ENCODE measurements around the gene ERC2.

The ERC2 gene

DNA sequence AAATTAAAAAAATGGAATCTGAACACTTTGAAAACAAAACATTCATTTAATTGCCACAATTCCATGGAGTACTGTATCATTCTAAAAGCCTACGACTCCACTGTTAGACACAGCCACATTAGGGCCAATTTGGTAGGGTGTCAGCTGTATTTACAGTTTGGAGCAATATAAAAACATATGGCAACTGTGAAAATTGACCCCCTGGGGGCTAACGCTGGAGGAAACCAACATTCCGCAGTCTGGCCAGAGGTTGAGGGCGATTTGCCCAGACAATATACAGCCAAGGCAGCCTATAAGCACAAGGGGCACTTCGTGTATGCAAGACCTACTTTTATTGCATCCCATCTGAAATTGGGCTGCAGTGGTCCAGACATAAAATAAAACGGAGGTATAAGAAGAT, 504.7 kb downstream of the ERC2 start:
- no peak for DNase-seq

DNA sequence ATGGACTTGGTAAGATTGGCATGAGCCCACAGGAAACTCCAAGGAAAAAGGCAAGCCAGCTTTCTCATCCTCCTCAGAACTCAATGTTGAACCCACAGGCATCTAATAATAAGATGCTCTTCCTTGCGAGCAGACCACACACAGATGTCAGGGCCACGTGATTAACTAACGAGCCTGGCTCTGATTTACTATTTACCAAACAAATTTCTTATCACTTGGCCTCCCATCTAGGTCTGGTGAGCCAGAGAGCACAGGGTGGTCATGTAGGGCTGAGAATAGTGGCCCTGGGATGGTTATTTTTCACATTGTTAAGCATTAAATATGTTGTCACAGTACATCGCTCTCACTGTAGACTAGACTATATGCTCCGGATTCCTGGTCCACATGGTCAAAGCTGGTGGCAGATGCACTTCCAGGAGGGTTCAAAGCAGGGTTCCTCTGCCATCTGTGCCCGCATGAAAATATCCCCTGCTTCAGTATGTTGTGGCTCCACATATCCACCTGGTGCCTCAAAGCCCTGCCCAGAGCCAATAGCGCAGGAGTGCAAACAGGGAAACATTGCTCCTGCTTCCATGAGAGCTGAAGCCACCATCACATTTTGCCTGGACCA, 508.7 kb downstream of the ERC2 start:
- DNase-seq: no peak

DNA sequence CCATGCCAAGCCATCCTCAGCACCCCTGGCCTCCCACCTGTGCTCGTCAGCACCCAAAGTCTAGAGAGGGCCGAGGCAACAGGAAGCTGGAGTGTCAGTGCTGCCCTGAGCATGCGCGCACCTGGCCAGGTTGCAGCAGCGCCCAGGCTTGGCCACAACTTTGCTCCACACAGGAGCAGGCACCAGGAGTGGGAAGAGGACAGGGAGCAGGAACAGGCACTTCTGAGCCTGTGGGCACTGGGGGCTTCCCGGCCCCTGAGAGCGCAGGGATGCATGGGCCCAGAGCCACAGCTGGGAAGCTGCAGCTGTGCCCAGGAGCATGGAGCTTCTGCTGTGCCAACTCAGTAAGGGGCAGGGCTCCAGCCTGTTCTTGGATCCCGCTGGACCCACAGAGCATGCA, 509.7 kb downstream of the ERC2 start:
- DNase-seq: no peak

DNA sequence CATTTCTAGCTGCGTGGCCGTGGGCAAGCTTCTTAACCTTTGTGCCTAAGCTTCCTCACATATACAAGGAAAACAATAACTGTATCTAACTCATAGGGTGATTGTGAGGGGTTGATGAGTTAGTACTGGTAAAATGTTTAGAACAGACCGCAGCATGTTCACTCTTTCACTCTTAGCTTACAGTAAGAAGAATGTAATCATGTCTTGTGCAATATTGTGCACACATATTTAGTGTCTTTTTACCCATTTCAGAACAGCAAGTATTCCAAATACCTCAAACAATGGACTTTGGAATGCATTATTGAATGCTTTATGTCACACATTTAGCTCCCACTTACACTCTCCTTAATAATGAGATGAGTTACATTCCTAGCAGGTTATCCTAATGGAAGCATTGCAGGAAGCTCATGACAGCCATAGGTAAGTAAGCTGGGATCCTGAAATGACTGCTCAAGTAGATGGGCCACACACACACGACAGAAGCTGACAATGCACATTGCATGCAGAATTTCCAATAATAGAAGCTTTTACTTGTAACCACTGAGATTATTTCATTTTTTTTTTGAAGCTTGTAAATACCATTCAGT, 512.3 kb downstream of the ERC2 start:
- no peak for DNase-seq

DNA sequence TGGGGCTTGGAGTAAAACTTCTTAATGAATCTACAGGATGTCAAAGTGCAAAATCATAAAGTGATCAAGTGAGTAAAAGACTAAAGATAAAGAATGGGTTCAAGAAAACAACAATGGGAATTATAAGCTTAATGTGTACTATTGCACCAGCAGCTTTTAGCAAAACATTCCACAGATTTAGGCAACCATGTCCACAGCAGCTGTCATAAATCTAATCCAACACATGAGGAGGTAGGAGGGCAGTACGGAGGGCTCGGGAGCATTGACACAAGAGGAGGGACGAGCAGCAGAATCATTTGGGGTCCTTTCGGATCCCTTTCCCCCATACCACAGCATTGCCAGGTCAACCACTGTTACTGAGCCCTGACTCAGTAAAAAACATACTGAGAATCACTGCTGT, 516.9 kb downstream of the ERC2 start:
- DNase-seq: no peak

DNA sequence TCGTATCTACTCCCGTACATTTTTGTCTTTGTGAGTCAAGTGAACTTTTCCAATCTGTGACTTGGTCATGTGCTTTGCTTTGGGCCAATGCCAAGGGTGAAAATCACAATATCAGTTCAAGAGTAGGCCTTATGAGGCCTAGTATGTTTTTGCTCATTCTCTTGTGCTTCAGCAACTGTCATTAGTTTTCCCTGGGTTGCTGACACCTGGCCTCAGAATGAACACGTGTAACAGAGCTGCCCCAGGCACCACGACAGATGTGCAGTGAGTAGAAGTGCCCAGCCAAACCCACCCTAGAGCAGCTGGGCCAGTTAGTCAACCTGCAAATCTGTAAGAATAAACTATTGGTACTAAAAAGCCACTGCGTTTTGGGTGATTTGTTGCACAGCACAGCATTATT, 520.9 kb downstream of the ERC2 start:
- DNase-seq: no peak

DNA sequence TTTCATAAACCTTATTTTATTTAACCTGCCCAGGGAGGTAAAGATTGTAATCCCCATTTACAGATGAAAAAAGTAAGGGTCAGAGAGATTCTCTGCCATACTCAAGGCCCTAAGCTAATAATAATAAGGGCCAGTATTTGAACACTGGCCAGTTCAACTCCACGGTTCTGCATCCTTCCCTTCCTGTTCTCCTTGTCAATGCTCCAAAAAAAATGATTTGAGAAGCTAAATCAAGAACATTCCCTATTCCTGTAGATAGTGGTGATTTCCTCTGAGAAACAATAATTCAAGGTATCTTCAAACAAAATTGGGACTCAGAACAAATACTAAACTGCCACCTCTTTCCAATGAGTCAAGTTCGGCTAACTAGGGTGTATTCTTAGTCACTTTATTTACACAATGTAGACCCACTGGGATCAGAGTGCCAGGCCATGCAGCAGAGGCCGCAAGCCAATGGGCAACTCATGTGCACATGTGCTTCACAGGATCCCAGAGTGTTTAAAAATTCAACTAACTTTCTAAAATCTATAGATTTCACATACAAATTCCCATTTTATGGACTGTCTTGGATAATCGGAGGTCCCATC, 521.6 kb downstream of the ERC2 start:
- DNase-seq: no peak

DNA sequence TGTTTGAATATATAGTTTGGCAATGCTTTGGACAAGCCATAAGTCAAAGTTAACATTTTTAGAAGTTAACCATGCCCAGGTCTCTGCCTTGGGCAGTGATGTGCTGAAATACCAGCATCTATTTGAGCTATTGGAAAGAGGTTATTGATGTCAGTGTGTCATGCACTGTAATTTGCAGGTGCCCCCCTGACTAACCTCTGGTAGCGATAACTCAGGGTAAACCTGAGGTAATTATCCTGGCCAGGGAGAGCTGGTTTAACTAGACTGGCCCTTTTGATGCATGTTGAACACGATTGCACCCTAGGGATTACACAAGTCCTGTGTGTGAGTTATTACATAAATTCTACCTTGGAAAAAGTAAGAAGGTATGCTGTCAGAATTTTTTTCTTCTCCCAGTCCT, 525.4 kb downstream of the ERC2 start:
- no peak for DNase-seq

DNA sequence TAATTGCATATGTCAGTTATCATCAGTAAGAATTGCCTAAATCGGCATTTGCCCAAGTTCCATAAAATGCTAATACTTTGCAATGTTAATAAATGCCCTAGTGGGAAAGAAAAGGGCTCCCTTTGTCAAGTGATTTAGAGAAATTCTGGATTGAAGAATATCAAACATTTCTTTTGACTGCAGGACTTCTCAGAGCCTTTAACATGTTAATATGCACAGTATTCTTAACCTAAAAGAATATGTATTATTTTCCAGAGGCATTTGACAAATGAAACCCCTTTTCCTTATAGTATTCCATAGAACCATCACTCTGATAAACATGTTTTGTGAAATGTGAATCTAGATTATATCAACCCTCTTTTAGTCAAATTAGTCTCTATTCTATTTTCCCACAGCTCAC, 529.0 kb downstream of the ERC2 start:
- DNase-seq: no peak

DNA sequence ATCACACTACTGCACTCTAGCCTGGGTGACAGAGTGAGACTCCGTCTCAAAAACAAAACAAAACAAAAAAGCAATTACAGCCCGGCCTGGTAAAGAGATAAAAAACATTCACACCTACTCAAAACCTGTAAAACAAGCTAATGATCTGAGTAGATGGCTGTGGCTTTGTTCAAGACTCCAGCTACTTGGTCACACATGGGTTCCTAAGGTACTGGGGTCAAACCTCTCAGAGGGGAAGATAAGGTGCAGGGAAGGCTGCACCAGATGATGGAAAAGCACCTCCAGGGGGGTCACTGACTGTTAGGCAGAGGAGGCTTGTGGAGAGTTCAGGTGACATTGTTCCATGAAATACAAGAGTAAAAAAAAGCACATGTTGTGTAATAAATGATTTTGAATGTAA, 531.0 kb downstream of the ERC2 start:
- DNase-seq: no peak

DNA sequence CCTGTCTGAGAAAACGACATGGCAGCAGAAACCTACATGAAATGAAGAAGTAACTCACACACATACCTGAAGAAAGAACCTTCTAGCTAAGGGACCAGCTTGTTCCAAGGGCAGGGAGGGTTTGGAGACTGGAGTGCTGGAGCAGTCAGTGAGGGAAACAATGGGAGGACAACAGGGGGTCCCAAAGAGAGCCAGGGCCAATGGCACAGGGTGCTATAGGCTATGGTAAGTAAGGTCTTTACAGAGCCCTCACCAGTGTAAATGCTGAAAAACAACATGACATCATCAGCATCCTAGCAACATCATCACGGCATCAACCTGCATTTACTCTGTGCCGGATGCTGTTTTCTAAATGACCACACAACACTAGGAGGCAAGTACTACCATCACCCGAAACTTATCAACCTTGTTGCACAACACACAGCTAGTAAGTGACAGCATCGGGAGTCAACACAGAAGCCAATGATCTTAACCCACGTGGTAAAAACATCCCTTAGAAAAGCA, 531.7 kb downstream of the ERC2 start:
- no peak for DNase-seq

DNA sequence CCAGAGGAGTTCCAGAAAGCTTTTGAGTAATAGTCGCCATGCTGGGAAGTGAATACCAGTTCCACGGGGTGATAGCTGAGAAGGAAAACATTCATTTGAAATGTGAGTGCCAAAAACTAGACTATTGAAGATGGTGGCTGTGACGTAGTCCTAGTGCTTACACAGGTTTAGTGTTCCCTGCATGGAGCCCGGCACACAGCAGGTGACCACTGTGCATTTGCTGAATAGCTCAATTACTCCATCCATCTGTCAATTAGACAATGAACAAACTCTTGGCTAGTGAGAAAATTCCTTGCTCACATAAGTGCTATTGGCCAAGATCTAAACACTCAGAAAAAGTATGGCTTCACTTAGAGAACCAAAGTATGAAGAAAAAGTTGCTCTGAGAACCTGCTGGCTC, 533.0 kb downstream of the ERC2 start:
- DNase-seq: no peak

DNA sequence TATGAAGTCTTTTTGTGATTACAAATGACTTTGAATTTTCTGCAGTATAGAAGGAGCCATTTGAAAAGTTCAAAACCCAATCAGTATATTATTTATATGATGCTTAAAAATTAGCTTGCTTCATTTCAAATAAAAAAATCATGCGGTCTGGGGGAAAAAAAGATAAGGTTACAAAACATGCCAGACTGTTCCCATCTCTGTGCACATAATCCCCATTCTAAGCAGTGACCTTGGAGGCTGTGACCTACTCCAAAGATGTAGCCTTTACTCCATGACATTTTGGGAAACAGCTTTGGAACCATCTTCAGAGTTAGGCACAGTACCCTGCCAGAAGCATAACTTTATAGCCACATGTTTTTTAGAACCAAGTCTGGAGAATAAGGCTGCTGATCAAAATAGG, 533.5 kb downstream of the ERC2 start:
- no peak for DNase-seq

DNA sequence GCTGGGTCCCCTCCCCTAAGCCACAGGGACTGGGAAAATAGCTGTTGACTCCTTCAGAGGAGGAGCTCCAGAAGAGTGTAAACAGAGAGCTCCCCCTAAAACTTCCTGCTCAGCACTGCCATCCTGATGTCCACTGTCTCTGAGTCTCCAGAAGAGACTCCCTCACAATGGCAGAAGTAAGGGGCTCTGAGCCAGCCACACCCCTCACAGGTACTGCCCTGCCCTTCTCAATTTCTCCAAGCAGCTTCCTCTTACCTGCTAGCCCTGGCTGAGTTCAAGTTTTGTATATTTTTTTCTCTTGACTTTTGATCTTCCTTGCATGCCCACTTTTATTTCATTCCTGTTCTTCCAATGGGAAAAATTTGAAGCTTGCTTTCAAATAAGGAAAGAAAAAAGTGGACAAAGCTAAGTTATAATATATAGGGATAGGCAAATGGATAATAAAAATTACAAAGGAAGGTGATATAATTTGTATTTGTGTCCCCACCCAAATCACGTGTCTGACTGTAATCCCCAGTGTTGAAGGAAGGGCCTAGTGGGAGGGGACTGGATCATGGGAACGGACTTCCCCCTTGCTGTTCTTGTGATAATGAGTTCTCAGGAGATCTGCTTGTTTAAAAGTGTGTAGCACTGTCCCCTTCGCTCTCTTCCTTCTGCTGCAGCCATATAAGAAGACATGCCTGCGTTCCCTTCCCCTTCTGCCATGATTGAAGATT, 539.0 kb downstream of the ERC2 start:
- no peak for DNase-seq

DNA sequence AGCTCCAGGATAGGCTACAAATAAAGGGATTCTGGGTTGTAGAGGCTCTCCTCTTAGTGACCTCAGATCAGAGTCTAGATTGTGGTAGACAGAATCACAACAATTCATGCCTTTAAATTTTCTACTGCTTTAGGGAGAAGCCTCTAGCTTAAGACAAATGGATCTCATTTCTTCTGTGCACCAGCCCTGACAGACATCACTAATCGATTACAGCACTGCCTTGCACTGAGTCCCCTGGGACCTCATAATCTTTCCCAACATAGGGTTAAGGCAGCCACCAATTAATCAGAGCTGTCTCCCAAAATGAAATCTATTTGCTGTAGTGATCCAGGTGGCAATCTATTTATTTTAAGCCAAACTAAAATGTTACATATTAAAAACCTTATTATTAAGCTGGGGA, 544.6 kb downstream of the ERC2 start:
- no peak for DNase-seq

DNA sequence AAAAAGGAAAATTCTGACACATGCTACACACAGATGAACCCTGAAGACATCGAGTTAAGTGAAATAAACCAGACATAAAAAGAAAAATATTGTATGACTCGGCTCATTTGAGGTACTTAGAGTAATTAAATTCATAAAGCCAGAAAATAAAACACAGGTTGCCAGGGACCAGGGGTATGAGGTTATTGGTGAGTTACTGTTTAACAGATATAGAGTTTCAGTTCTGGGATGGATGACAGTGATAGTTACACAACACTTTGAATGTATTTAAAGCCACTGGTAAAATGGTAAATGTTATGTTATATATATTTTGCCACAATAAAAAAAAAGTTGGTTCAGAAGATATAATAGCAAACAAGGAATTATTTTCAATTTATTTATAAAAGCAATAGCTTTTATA, 545.1 kb downstream of the ERC2 start:
- DNase-seq: no peak

DNA sequence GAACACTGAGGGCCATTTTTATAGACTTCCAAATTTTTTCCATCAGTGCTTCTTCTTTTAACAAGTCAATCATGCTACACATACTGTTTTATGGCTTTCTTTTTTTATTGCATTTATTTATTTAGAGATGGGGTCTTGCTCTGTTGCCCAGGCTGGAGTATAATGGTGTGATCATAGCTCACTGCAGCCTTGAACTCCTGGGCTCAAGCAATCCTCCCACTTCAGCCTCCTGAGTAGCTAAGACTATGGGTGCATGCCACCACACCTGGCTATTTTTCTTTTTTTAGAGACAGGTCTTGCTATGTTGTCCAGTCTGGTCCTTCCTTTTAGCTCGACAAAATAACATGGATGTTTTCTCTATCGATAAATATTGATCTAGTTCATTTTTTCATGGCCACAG, 555.4 kb downstream of the ERC2 start:
- DNase-seq: no peak

DNA sequence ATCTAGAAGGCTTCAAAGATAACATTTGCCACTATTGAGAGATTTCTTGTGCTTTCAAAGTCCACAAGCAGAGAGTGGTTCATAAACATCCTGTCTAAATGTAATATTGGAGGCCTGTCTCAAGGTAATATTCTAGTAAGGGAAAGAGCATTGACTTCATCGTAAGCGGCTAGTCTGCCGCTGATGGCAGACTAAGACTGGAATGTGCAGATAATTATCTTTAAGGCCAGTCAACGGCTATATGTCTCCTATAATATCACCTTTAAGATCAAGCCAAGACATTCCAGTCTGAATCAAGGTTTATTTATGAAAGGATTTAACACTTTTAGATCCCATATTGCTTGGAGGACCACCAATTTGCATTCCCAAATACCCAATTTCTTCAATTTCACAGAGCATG, 557.0 kb downstream of the ERC2 start:
- no peak for DNase-seq

DNA sequence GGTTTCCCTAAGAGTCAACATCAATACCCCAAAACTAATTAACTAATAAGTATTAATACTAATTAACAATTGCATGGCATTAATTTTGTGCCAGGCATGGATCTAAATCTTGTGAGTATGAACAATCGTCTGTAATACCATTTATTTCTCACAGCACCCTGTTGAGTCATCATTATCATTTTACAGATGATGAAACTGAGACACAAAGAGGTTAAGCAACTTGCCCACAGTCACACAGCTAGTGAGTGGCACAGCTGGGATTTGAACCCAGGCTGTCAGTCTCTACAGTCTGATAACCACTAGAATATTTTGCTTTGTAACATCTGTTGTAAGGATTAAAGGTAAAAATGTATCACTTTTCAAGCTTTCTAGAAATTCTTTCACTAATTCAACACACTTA, 557.7 kb downstream of the ERC2 start:
- DNase-seq: no peak

DNA sequence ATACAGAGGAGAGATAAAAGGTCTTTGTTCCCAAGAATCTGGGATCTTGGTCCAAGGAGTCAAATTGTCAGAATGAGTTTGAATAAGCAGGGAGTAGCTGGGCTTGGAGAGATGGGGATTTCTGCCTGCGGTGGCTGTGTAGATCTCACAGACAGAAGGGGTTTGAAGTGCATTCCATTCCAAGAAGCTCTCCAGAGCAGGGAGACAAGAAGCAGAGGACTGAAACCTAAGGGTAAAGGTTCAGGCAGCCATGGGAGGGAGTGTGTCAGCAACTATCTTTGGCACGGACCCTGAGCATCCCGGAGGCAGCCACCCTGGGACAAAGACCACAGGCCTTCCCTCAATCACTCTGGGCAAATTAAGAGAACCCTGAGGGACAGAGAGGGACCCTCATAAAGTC, 558.9 kb downstream of the ERC2 start:
- no peak for DNase-seq

DNA sequence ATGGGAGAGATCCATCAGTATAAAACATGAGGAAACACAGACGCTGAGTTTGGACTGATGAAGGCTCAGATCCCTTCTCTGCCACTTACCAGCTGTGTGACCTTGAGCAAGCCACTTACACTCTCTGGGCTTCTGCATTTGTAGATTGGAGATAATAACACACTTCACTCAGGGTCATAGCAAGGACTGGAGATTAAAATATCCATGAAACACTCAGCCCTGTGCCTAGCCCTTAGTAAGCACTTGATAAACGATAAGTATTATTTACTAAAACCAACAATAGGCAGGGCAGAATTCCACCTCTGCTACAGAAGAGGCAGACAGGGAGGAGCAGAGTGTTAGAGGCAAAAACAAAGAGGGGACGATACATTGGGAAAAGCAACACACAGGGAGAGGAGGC, 560.7 kb downstream of the ERC2 start:
- no peak for DNase-seq

DNA sequence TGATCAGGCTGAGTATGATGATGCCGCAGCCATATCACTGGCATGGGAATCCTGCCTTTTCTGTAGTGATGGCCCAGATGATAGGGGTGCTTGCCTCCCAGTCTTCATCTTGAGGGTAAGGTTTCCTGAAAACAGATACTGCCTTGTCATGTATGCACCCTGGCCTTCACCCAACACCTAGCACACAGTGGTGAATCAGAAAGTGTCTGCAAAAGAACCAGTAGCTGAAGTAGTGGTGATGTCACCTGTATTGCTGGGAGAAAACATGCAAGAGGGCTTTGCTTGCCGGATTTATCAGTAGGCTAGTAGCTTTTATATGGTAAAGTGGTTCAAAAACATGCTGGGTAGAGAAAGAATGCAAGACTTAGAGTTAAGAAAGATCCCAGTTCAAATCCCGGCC, 561.4 kb downstream of the ERC2 start:
- no peak for DNase-seq

DNA sequence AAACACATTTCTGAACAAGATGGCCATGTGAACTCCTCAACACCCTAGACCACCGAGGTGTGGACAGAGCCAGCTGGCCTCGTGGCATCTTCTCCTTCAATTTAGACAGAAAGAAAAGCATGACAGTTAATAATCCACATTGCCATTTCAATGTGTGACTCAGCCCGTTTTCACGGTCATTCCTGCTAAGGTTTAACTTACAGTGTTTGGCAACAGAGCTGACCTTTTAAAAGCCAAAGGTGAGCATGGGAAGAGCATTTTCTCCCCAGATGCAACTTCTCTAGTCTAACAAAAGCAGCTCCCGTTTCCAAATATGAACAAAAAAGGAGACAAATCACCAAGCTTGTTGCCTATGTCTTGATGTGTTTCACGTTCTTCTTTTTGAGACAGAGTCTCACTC, 563.6 kb downstream of the ERC2 start:
- DNase-seq: no peak

DNA sequence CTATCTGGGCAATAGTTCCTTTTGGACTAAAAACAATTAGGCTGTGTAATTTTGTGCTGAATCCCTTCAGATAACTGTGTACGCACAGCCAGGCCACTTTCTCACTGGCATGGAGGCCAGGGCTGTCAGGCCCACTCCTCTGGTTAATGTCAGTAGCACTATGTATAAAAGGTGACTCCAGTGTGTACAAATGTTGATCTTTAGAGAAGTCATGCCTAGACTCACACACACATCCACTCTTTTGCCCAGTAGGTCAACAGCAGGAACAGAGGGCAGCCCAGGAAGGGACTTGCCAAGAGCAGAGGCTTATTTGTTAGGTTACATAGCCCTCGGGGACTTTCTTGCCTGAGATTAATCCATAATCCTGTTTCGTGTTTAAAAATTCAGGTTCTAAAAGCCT, 564.6 kb downstream of the ERC2 start:
- no peak for DNase-seq
